Spleen (tissue), 11 donors: ENCODE data around the gene MAP3K12. TPM values are rescaled to one million over a fixed set of nuclear protein-coding genes. Genes with fewer than 3 reads are reported as not detected.
A peak's percentile ranks its signal among the peaks of the same experiment; 100 is the strongest.

ENCODE experiments used
- DNase-seq: peaks from one replicate; pipeline ENCODE4 v3.0.0-alpha.2; 2020
- H3K27ac ChIP-seq, 8 donors: fragments of 200-600 bp; sonication (generic) in 7 of 8; 1 replicate in 4 of 8; 2 replicates in 4 of 8; pipeline versions ENCODE4 v1.5.0 to v1.8.0; 2016 to 2021; ENCODE audit warnings: inconsistent platforms in 4 of 8, mild to moderate bottlenecking in 4 of 8, moderate library complexity in 1 of 8
- H3K27me3 ChIP-seq, 7 donors: fragments of 200-600 bp; sonication (generic) in 6 of 7; replicated peaks in 1 of 7; 1 replicate in 4 of 7; 2 replicates in 3 of 7; pipeline versions ENCODE4 v1.5.0 to v1.8.0; 2016 to 2021; ENCODE audit warnings: inconsistent platforms in 3 of 7, mild to moderate bottlenecking in 1 of 7
- H3K36me3 ChIP-seq, 6 donors: fragments of 200-600 bp; sonication (generic) in 5 of 6; 1 replicate in 4 of 6; 2 replicates in 2 of 6; pipeline versions ENCODE4 v1.5.0 to v1.8.0; 2016 to 2021; ENCODE audit warnings: inconsistent platforms in 2 of 6
- H3K4me1 ChIP-seq, 6 donors: fragments of 200-600 bp; sonication (generic) in 5 of 6; 1 replicate in 3 of 6; 2 replicates in 3 of 6; pipeline versions ENCODE4 v1.5.0 to v1.8.0; 2016 to 2021; ENCODE audit warnings: inconsistent platforms in 3 of 6
- H3K4me3 ChIP-seq, 8 donors: fragments of 200-600 bp; sonication (generic) in 7 of 8; 1 replicate in 4 of 8; 2 replicates in 4 of 8; pipeline versions ENCODE4 v1.5.0 to v1.8.0; 2016 to 2021; ENCODE audit warnings: inconsistent platforms in 4 of 8, mild to moderate bottlenecking in 4 of 8, moderate library complexity in 2 of 8
- H3K9me3 ChIP-seq, 8 donors: fragments of 200-600 bp; sonication (generic) in 7 of 8; 1 replicate in 4 of 8; 2 replicates in 4 of 8; pipeline versions ENCODE4 v1.5.0 to v1.8.0; 2016 to 2021; ENCODE audit warnings: inconsistent platforms in 4 of 8
- CTCF ChIP-seq, 11 experiments: fragments of 200-600 bp in 7 of 11; fragments of 450-650 bp in 4 of 11; sonication (generic) in 4 of 11; IDR thresholded peaks in 8 of 11; conservative IDR thresholded peaks in 3 of 11; 1 replicate in 7 of 11; 2 replicates in 4 of 11; pipeline versions ENCODE4 v1.4.0 to v1.8.0; 2016 to 2021; ENCODE audit warnings: antibody characterized with exemption in 11 of 11, inconsistent platforms in 4 of 11, mild to moderate bottlenecking in 1 of 11
- POLR2A ChIP-seq, 3 donors: fragments of 450-650 bp; IDR thresholded peaks; one replicate each; pipeline ENCODE4 v1.5.1; 2017; ENCODE audit warnings: antibody characterized with exemption in 3 of 3, mild to moderate bottlenecking in 1 of 3
- POLR2AphosphoS5 ChIP-seq, 3 donors: sonication (generic); formaldehyde crosslinking; IDR thresholded peaks; one replicate each; pipeline ENCODE4 v1.5.1; 2017; ENCODE audit warnings: antibody characterized with exemption in 3 of 3
- WGBS, 5 donors: extraction: QIAGEN DNeasy Blood & Tissue Kit in 3 of 5; methylation state at CpG; one replicate each; pipeline versions ENCODE4 v1.1.5 to v1.1.7; 2013 to 2018; 5-methylcytosine and 5-hydroxymethylcytosine counted together
- intact Hi-C: fragments of 100-400 bp; cut with DNase I; formaldehyde crosslinking; loops from one replicate; pipeline ENCODE4 v1.15.0; 2023; ENCODE audit warnings: low total_unique reads
- polyA plus RNA-seq, 3 donors: library from polyadenylated mRNA; stranded (reverse); fragments of 200-250 nt; gene quantifications; one replicate each; pipeline ENCODE4 v1.2.1, GENCODE V29; 2013
- total RNA-seq, 7 donors: library from RNA; depleted of rRNA in 3 of 7; stranded (reverse); fragments of >200 nt in 3 of 7; fragmentation: NEBNext Ultra II Directional in 4 of 7; extraction: Animal tissue kit (Norgen Biotek cat#: 25700) in 4 of 7; gene quantifications; one replicate each; pipeline versions ENCODE4 v1.1.0 to v1.2.1, GENCODE V29; 2016 to 2021
- donor health status: healthy with polysubstance abuse.
- donor health status: DM: no; HTN: no; CAD: no; lungs with moderate emphysema.
- donor health status: DM: no; HTN: no; CAD: no.
- donor health status: Bipolar disorder and iron deficiency.
- donor health status: healthy.
- donor health status: DM: no; HTN: no; CAD: no.
- donor health status: DM: yes; HTN: yes; CAD: no.

Gene MAP3K12
- total and polyA plus RNA-seq, 10 donors = 8.0 to 27.4 (median 18.0) TPM

GRCh38 chr12:53464685-53465418 is 34.4 kb downstream of the MAP3K12 start:
- peak overlapping the region in 2 of 8 donors; percentile 22 to 58 for H3K27ac ChIP-seq
- intact Hi-C loops = no loop called here
- peaks cover 13 to 100% (median 100%) of the 10 kb centered on the region in 6 donors for H3K36me3 ChIP-seq
- no peak overlapping the region for H3K4me3 ChIP-seq
- no peaks in the 10 kb centered on the region for H3K9me3 ChIP-seq
- no peaks in the 10 kb centered on the region for H3K27me3 ChIP-seq
- TF ChIP-seq POLR2A (IDR thresholded peaks at IDR 0.05) = no peak
- TF ChIP-seq CTCF (IDR thresholded peaks at IDR 0.05 in 8 of 11, conservative IDR thresholded peaks at IDR 0.05 in 3 of 11) = no peak
- peak in 2 of 3 donors; percentile 50 to 61 for TF ChIP-seq POLR2AphosphoS5 (IDR thresholded peaks at IDR 0.05)
- DNase-seq = no peak
- WGBS, 5 donors = 88 to 96% (median 95%) methylated on average over 11 of the region's 11 CpGs
- peaks cover 3 to 71% (median 29%) of the 10 kb centered on the region in 6 donors for H3K4me1 ChIP-seq

- DNase-seq = no peak
- Histone ChIP-seq H3K27ac (peak overlapping the region in 2 of 8 donors; percentile 24 to 29), H3K4me3 (no peak overlapping the region), H3K27me3 (no peaks in the 10 kb centered on the region), H3K4me1 (peaks cover 3 to 80% (median 30%) of the 10 kb centered on the region in 6 donors), H3K36me3 (peaks cover 13 to 100% (median 100%) of the 10 kb centered on the region in 6 donors), H3K9me3 (no peaks in the 10 kb centered on the region)
- intact Hi-C loops = no loop called here
- WGBS, 5 donors = 61 to 76% (median 65%) methylated on average over 5 of the region's 5 CpGs
- TF ChIP-seq POLR2A (IDR thresholded peaks at IDR 0.05) (no peak), POLR2AphosphoS5 (IDR thresholded peaks at IDR 0.05) (no peak), CTCF (IDR thresholded peaks at IDR 0.05 in 8 of 11, conservative IDR thresholded peaks at IDR 0.05 in 3 of 11) (no peak)
Observed at GRCh38 chr12:53463802-53464560, 35.3 kb downstream of the MAP3K12 start.

GRCh38 chr12:53462935-53463334 is 36.3 kb downstream of the MAP3K12 start:
- intact Hi-C loops = no loop called here
- WGBS, 5 donors = 67 to 84% (median 82%) methylated on average over 3 of the region's 3 CpGs
- TF ChIP-seq POLR2AphosphoS5 (IDR thresholded peaks at IDR 0.05) (peak in 1 of 3 donors; percentile 12), CTCF (IDR thresholded peaks at IDR 0.05 in 8 of 11, conservative IDR thresholded peaks at IDR 0.05 in 3 of 11) (no peak)
- no peak overlapping the region for H3K4me3 ChIP-seq
- H3K9me3 ChIP-seq = no peaks in the 10 kb centered on the region
- DNase-seq = no peak
- H3K36me3 ChIP-seq = peaks cover 7 to 100% (median 100%) of the 10 kb centered on the region in 6 donors
- H3K27me3 ChIP-seq = no peaks in the 10 kb centered on the region
- H3K27ac ChIP-seq = peak overlapping the region in 1 of 8 donors; percentile 29
- H3K4me1 ChIP-seq = peaks cover 3 to 80% (median 32%) of the 10 kb centered on the region in 6 donors

GRCh38 chr12:53461591-53461990 is 37.7 kb downstream of the MAP3K12 start:
- TF ChIP-seq POLR2A (IDR thresholded peaks at IDR 0.05) = no peak
- no peak for TF ChIP-seq CTCF (IDR thresholded peaks at IDR 0.05 in 8 of 11, conservative IDR thresholded peaks at IDR 0.05 in 3 of 11)
- TF ChIP-seq POLR2AphosphoS5 (IDR thresholded peaks at IDR 0.05) = peak in 1 of 3 donors; percentile 30
- Histone ChIP-seq H3K4me3 (no peak overlapping the region), H3K27me3 (no peaks in the 10 kb centered on the region), H3K36me3 (peaks cover 7 to 100% (median 100%) of the 10 kb centered on the region in 6 donors), H3K4me1 (peaks cover 3 to 87% (median 35%) of the 10 kb centered on the region in 6 donors), H3K9me3 (no peaks in the 10 kb centered on the region), H3K27ac (no peak overlapping the region)
- intact Hi-C loops = no loop called here
- 89 to 90% (median 90%) methylated on average over 8 of the region's 8 CpGs for WGBS, 5 donors
- DNase-seq = no peak
